DOHH2 (cell line): ENCODE data around the gene ABCG1.

Source experiments
- EZH2phosphoT487 ChIP-seq: fragments of 200-600 bp; sonication (generic); IDR thresholded peaks from 2 replicates; pipeline ENCODE4 v1.6.1; 2017; ENCODE audit warnings: borderline replicate concordance, mild to moderate bottlenecking, antibody characterized with exemption, low read length, moderate library complexity, mixed read lengths
- TF ChIP-seq, protein P1 (sequence below): fragments of 200-600 bp; sonication (generic); IDR thresholded peaks from one replicate; pipeline ENCODE4 v1.5.1; 2014; ENCODE audit warnings: antibody characterized with exemption, mild to moderate bottlenecking, low read depth, low read length; ENCODE audit not compliant: poor library complexity, severe bottlenecking

DNA sequence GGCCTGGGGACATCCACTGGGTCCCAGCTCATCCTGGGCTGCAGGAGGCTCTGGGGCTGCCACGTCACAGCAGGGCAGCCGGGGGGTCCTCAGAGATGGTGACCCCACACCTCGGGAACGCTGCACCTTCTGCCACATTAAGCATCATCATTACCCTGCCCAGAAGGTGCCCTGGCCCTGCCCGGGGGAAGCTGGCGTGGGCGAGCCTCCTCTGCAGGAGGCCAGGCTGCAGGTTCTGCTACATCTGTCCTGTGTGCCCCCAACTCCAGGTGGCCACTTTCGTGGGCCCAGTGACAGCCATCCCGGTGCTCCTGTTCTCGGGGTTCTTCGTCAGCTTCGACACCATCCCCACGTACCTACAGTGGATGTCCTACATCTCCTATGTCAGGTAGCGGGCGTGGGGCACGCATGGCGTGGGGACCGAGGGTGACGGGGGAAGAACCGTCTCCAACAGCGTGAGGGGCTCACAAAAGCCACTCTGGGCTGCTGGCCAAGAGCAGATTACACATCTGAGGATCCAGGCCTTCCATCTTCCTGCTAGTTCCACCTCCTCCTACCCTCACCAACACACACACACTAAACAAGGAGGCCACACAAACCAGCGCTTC lies 75.4 kb downstream of the ABCG1 start:
- TF ChIP-seq, protein P1, sequence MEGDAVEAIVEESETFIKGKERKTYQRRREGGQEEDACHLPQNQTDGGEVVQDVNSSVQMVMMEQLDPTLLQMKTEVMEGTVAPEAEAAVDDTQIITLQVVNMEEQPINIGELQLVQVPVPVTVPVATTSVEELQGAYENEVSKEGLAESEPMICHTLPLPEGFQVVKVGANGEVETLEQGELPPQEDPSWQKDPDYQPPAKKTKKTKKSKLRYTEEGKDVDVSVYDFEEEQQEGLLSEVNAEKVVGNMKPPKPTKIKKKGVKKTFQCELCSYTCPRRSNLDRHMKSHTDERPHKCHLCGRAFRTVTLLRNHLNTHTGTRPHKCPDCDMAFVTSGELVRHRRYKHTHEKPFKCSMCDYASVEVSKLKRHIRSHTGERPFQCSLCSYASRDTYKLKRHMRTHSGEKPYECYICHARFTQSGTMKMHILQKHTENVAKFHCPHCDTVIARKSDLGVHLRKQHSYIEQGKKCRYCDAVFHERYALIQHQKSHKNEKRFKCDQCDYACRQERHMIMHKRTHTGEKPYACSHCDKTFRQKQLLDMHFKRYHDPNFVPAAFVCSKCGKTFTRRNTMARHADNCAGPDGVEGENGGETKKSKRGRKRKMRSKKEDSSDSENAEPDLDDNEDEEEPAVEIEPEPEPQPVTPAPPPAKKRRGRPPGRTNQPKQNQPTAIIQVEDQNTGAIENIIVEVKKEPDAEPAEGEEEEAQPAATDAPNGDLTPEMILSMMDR: no peak
- TF ChIP-seq EZH2phosphoT487: no peak
